ENCODE results near the gene PSME3IP1. TPM values are rescaled to one million over a fixed set of nuclear protein-coding genes. Genes with fewer than 3 reads are reported as not detected.

Gene PSME3IP1
- total and polyA plus RNA-seq, 4 donors = 34.9 to 90.8 (median 72.7) TPM

DNA sequence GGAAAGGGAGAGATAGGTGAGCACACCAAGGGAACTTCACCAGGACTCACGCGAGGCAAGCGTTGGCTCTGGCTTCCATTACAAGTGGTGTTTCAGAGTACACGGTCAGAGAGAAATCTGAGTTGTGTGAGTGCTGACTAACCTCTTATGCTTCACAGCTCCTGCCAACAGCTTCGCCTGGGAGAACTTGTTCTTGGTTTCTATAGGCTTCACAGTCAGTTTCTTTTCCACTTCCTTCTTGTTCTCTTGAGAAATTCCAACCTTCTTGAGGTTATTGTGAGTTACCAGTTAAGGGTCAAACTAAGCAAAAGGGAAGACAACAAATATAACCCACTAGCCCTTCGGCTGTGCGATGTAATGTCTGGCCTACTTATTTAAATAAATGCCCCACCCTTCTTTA, 18.9 kb downstream of the PSME3IP1 start:
- intact Hi-C loops (cut with DNase I) = loop anchor here (1.0 to 5.0 kb wide), 3 partner anchors 83 to 300 kb away; partner anchors contain the start of gene SLC12A3 (in 1 of the 2)
- DNase-seq = no peak
- WGBS, 2 donors = 63 to 66% methylated on average over 7 of the region's 7 CpGs
- Histone ChIP-seq H3K36me3 (ENCODE audit: control insufficient read depth in 1 of 2, insufficient read depth in 2 of 2, low read length in 1 of 2) (peaks cover 10 to 11% of the 10 kb centered on the region in 2 donors), H3K9me3 (ENCODE audit: control insufficient read depth, low read length) (no peaks in the 10 kb centered on the region), H3K27me3 (ENCODE audit: control insufficient read depth in 1 of 2, insufficient read depth in 2 of 2, low read length in 1 of 2) (no peaks in the 10 kb centered on the region), H3K4me1 (ENCODE audit: control insufficient read depth in 1 of 2, insufficient read depth in 2 of 2, low read length in 2 of 2) (no peaks in the 10 kb centered on the region), H3K4me3 (ENCODE audit: low read length in 2 of 2) (no peak overlapping the region), H3K27ac (ENCODE audit: low read depth in 1 of 2, low read length in 2 of 2) (no peak overlapping the region)
- no peak for ATAC-seq (ENCODE audit: low FRiP score)

DNA sequence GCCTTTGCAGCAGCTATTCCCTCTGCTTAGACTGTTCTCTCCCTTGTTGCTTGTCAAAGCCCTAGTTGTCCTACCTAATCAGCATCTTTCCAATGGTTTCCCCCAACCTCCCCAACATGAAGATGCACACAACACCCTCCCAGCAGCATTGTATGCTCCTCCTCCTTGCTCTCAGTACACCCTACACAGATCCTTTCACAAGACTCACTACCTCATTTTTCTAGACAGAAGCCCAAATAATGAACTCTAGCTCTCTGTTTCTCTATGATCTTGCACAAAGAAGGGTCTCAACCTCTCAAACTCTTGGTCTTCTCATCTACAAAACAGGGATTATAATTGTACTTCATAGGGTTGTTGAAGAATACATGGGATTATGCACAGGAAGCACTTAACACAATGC, 19.4 kb downstream of the PSME3IP1 start:
- DNase-seq (no peak), ATAC-seq (ENCODE audit: low FRiP score) (no peak)
- H3K27ac ChIP-seq (ENCODE audit: low read depth in 1 of 2, low read length in 2 of 2) = no peak overlapping the region
- H3K27me3 ChIP-seq (ENCODE audit: control insufficient read depth in 1 of 2, insufficient read depth in 2 of 2, low read length in 1 of 2) = no peaks in the 10 kb centered on the region
- no peak overlapping the region for H3K4me3 ChIP-seq (ENCODE audit: low read length in 2 of 2)
- no peaks in the 10 kb centered on the region for H3K4me1 ChIP-seq (ENCODE audit: control insufficient read depth in 1 of 2, insufficient read depth in 2 of 2, low read length in 2 of 2)
- H3K9me3 ChIP-seq (ENCODE audit: control insufficient read depth, low read length) = no peaks in the 10 kb centered on the region
- intact Hi-C loops (cut with DNase I) = loop anchor here (5.0 kb wide), 2 partner anchors 84 to 299 kb away; partner anchors contain the start of gene SLC12A3 (in 1 of the 2)
- H3K36me3 ChIP-seq (ENCODE audit: control insufficient read depth in 1 of 2, insufficient read depth in 2 of 2, low read length in 1 of 2) = peaks cover 8 to 10% of the 10 kb centered on the region in 2 donors

DNA sequence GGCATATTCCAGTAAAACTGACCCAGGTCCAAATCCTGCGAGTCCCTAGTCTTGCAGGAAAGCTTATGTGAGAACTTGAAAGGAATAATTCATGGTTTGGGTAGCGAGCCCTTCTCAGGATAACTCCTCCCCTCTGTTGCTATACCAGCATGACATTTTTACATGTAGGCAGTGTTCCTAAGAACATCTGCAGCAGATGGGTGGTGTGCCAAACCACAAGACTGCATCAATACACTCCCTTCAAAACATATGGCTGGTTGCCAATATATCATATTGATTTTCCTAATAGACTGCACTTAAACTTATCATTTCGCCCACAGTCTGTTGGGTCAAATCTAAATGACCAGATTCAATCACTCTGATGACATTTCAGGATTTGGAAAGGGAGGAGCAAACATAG, 19.9 kb downstream of the PSME3IP1 start:
- no peaks in the 10 kb centered on the region for H3K9me3 ChIP-seq (ENCODE audit: control insufficient read depth, low read length)
- H3K27ac ChIP-seq (ENCODE audit: low read depth in 1 of 2, low read length in 2 of 2) = no peak overlapping the region
- H3K27me3 ChIP-seq (ENCODE audit: control insufficient read depth in 1 of 2, insufficient read depth in 2 of 2, low read length in 1 of 2) = no peaks in the 10 kb centered on the region
- no peaks in the 10 kb centered on the region for H3K4me1 ChIP-seq (ENCODE audit: control insufficient read depth in 1 of 2, insufficient read depth in 2 of 2, low read length in 2 of 2)
- intact Hi-C loops (cut with DNase I) = loop anchor here (5.0 kb wide), 2 partner anchors 84 to 299 kb away; partner anchors contain the start of gene SLC12A3 (in 1 of the 2)
- no peak for DNase-seq
- H3K4me3 ChIP-seq (ENCODE audit: low read length in 2 of 2) = no peak overlapping the region
- no peak for ATAC-seq (ENCODE audit: low FRiP score)
- peaks cover 8 to 10% of the 10 kb centered on the region in 2 donors for H3K36me3 ChIP-seq (ENCODE audit: control insufficient read depth in 1 of 2, insufficient read depth in 2 of 2, low read length in 1 of 2)
- WGBS, 2 donors = 88 to 89% methylated on average over 3 of the region's 3 CpGs

DNA sequence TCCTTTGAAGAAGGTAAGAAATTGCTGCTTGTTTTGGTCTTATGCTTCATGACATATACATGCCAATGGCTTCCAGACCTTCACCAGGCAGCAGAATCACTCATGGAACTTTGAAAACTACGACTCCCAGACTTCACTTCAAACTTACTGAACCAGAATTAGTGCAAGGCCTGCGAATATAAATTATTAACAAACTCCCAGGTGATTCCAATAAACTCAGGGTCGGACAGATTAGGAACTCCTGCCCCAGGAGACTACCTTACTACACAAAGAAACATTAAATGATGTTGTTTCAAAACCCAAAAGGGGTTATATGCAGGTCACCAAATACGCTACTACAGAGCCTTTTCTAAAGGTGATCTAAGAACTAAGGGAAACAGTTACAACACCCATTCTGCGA, 20.4 kb downstream of the PSME3IP1 start:
- intact Hi-C loops (cut with DNase I) = loop anchor here (5.0 kb wide), 2 partner anchors 83 to 298 kb away; partner anchors contain the start of gene SLC12A3 (in 1 of the 2)
- no peak overlapping the region for H3K4me3 ChIP-seq (ENCODE audit: low read length in 2 of 2)

DNA sequence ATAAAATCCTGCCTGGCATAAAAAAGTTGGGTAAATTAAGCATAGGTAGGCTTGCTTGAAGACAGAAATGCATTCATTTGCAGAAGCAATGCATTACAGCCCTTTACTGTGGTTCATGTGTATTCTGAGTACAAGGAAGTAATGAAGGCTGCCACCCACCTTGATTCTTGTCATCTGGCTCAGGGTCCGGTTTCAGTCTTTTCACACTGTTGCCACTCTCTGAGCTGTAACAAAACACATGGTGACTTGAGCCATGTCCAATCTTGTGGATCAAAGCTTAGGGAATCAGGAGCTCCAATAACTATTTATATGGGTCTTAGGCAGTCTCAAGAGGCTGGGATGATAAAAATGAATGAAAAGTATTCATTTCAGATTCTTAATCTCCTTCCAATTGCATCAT, 22.0 kb downstream of the PSME3IP1 start:
- intact Hi-C loops (cut with DNase I) = no loop called here
- 62% methylated on average over 1 of the region's 1 CpG for WGBS, 2 donors

More for the DNA sequence above, 20.4 kb downstream of the PSME3IP1 start:
- H3K27me3 ChIP-seq (ENCODE audit: control insufficient read depth in 1 of 2, insufficient read depth in 2 of 2, low read length in 1 of 2) = no peaks in the 10 kb centered on the region
- H3K9me3 ChIP-seq (ENCODE audit: control insufficient read depth, low read length) = no peaks in the 10 kb centered on the region
- no peak for ATAC-seq (ENCODE audit: low FRiP score)
- WGBS, 2 donors = 87 to 95% methylated on average over 5 of the region's 5 CpGs
- H3K27ac ChIP-seq (ENCODE audit: low read depth in 1 of 2, low read length in 2 of 2) = no peak overlapping the region
- H3K4me1 ChIP-seq (ENCODE audit: control insufficient read depth in 1 of 2, insufficient read depth in 2 of 2, low read length in 2 of 2) = no peaks in the 10 kb centered on the region
- H3K36me3 ChIP-seq (ENCODE audit: control insufficient read depth in 1 of 2, insufficient read depth in 2 of 2, low read length in 1 of 2) = peaks cover 8 to 10% of the 10 kb centered on the region in 2 donors
- no peak for DNase-seq

DNA sequence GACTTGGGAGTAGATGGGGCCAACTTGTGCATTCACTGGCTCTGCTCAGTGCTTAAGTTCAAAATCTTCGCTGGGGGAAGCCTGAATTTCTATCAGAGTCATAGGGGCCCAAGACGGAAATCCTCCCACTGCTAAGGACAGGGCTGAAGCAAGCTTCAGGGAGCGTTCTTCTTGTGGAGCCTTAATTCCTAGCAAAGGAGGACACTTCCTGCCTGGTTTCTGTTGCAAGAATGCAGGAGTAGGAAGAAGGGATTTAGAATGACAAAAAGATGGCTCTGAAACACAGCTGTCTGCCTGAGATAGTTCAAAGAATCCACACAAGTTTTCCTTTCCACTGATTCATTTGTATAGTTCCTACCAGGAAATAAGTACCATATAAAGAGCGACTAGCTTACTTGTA, 26.4 kb downstream of the PSME3IP1 start:
- H3K27me3 ChIP-seq (ENCODE audit: control insufficient read depth in 1 of 2, insufficient read depth in 2 of 2, low read length in 1 of 2) = no peaks in the 10 kb centered on the region
- H3K4me3 ChIP-seq (ENCODE audit: low read length in 2 of 2) = no peak overlapping the region
- no peak overlapping the region for H3K27ac ChIP-seq (ENCODE audit: low read depth in 1 of 2, low read length in 2 of 2)
- DNase-seq (no peak), ATAC-seq (ENCODE audit: low FRiP score) (no peak)
- intact Hi-C loops (cut with DNase I) = no loop called here
- no peaks in the 10 kb centered on the region for H3K4me1 ChIP-seq (ENCODE audit: control insufficient read depth in 1 of 2, insufficient read depth in 2 of 2, low read length in 2 of 2)
- peaks cover 0 to 6% of the 10 kb centered on the region in 2 donors for H3K36me3 ChIP-seq (ENCODE audit: control insufficient read depth in 1 of 2, insufficient read depth in 2 of 2, low read length in 1 of 2)
- 82 to 89% methylated on average over 4 of the region's 4 CpGs for WGBS, 2 donors
- no peaks in the 10 kb centered on the region for H3K9me3 ChIP-seq (ENCODE audit: control insufficient read depth, low read length)

More for the DNA sequence above, 22.0 kb downstream of the PSME3IP1 start:
- Histone ChIP-seq H3K4me3 (ENCODE audit: low read length in 2 of 2) (no peak overlapping the region), H3K9me3 (ENCODE audit: control insufficient read depth, low read length) (no peaks in the 10 kb centered on the region), H3K27me3 (ENCODE audit: control insufficient read depth in 1 of 2, insufficient read depth in 2 of 2, low read length in 1 of 2) (no peaks in the 10 kb centered on the region), H3K27ac (ENCODE audit: low read depth in 1 of 2, low read length in 2 of 2) (no peak overlapping the region), H3K36me3 (ENCODE audit: control insufficient read depth in 1 of 2, insufficient read depth in 2 of 2, low read length in 1 of 2) (peaks cover 10% of the 10 kb centered on the region in 2 donors), H3K4me1 (ENCODE audit: control insufficient read depth in 1 of 2, insufficient read depth in 2 of 2, low read length in 2 of 2) (no peaks in the 10 kb centered on the region)
- ATAC-seq (ENCODE audit: low FRiP score) (no peak), DNase-seq (no peak)

DNA sequence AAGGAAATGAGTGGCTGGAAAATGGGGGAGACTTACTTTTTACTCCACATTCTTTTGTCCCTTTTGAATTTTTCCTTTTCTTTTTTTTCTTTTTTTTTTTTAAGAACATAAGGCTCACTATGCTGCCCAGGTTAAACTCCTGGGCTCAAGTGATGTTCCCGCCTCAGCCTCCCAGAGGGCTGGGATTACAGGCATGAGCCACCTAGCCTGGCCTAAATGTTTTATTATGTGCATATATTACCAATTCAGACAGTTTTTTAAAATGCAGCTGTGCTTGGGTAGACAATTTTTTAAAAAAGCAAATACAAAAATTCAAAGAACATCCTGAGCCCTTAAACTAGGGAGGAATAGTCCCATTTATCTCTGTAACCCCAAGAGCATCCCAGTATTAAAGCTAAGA, 28.3 kb downstream of the PSME3IP1 start:
- intact Hi-C loops (cut with DNase I) = no loop called here
- DNase-seq (no peak), ATAC-seq (ENCODE audit: low FRiP score) (no peak)
- peaks cover 3 to 5% of the 10 kb centered on the region in 2 donors for H3K36me3 ChIP-seq (ENCODE audit: control insufficient read depth in 1 of 2, insufficient read depth in 2 of 2, low read length in 1 of 2)
- no peaks in the 10 kb centered on the region for H3K4me1 ChIP-seq (ENCODE audit: control insufficient read depth in 1 of 2, insufficient read depth in 2 of 2, low read length in 2 of 2)
- H3K4me3 ChIP-seq (ENCODE audit: low read length in 2 of 2) = no peak overlapping the region
- no peak overlapping the region for H3K27ac ChIP-seq (ENCODE audit: low read depth in 1 of 2, low read length in 2 of 2)
- no peaks in the 10 kb centered on the region for H3K9me3 ChIP-seq (ENCODE audit: control insufficient read depth, low read length)
- H3K27me3 ChIP-seq (ENCODE audit: control insufficient read depth in 1 of 2, insufficient read depth in 2 of 2, low read length in 1 of 2) = no peaks in the 10 kb centered on the region
- WGBS, 2 donors = 100% methylated on average over 1 of the region's 1 CpG

DNA sequence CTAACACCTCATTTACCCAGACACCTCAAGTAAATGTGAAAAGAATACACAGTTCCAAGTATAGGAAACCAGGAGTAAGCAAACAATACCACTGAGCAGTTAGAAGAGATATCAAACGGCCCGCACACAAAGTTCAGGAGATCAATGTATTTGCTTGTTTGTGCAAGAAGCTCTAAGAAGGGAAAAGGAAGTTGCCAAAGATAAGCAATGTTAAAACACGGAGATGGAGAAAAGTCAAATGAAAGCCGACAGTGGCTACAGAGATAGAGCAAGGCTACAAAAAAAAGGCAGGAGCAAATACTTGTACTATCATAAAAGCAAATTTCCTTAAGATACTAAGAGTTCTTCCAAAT, 29.5 kb downstream of the PSME3IP1 start:
- Histone ChIP-seq H3K9me3 (ENCODE audit: control insufficient read depth, low read length) (no peaks in the 10 kb centered on the region), H3K4me1 (ENCODE audit: control insufficient read depth in 1 of 2, insufficient read depth in 2 of 2, low read length in 2 of 2) (no peaks in the 10 kb centered on the region), H3K27ac (ENCODE audit: low read depth in 1 of 2, low read length in 2 of 2) (no peak overlapping the region), H3K27me3 (ENCODE audit: control insufficient read depth in 1 of 2, insufficient read depth in 2 of 2, low read length in 1 of 2) (no peaks in the 10 kb centered on the region), H3K4me3 (ENCODE audit: low read length in 2 of 2) (no peak overlapping the region), H3K36me3 (ENCODE audit: control insufficient read depth in 1 of 2, insufficient read depth in 2 of 2, low read length in 1 of 2) (peaks cover 3 to 5% of the 10 kb centered on the region in 2 donors)
- ATAC-seq (ENCODE audit: low FRiP score) = no peak
- intact Hi-C loops (cut with DNase I) = no loop called here
- WGBS, 2 donors = 77 to 78% methylated on average over 4 of the region's 4 CpGs
- no peak for DNase-seq

DNA sequence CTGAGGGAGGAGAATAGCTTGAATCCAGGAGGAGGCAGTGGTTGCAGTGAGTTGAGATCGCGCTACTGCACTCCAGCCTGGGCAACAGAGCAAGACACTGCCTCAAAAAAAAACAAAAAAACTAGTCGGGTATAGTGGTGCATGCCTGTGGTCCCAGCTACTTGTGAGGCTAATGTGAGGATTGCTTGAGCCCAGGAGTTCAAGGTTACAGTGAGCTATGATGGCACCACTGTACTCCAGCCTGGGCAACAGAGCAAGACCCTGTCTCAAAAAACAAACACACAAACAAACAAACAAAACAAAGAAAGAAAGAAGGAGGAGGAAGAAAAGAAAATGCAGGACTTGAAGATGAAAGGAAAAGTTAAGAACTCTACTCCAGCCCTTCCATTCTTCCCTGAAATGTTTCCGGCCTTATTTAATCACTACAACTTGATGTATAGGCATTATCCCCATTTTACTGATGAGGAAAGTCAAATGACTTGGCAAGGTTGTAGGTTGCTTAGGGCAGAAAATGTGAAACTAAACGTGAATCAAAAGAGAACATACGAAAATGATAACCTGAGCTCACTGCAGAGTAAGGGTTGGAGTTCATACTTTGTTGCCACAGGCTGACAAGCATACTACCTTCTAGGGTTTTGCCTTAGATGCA, 30.0 kb downstream of the PSME3IP1 start:
- 92 to 93% methylated on average over 6 of the region's 6 CpGs for WGBS, 2 donors
- no peak for ATAC-seq (ENCODE audit: low FRiP score)
- intact Hi-C loops (cut with DNase I) = no loop called here

More for the DNA sequence above, 30.0 kb downstream of the PSME3IP1 start:
- Histone ChIP-seq H3K4me3 (ENCODE audit: low read length in 2 of 2) (no peak overlapping the region), H3K9me3 (ENCODE audit: control insufficient read depth, low read length) (no peaks in the 10 kb centered on the region), H3K27ac (ENCODE audit: low read depth in 1 of 2, low read length in 2 of 2) (no peak overlapping the region), H3K27me3 (ENCODE audit: control insufficient read depth in 1 of 2, insufficient read depth in 2 of 2, low read length in 1 of 2) (no peaks in the 10 kb centered on the region), H3K36me3 (ENCODE audit: control insufficient read depth in 1 of 2, insufficient read depth in 2 of 2, low read length in 1 of 2) (peaks cover 3 to 5% of the 10 kb centered on the region in 2 donors), H3K4me1 (ENCODE audit: control insufficient read depth in 1 of 2, insufficient read depth in 2 of 2, low read length in 2 of 2) (no peaks in the 10 kb centered on the region)
- DNase-seq = no peak

Data from aorta (tissue), 5 donors.